CD4-positive, alpha-beta T cell (primary cell): ENCODE data around the gene HOXA3. TPM values are rescaled to one million over a fixed set of nuclear protein-coding genes. Genes with fewer than 3 reads are reported as not detected.

ENCODE experiments used
- ATAC-seq: fragments of 200-7000 bp; cut with Tn5 transposase; one replicate; pipeline ENCODE4 v1.10.0; 2022; ENCODE audit warnings: mild to moderate bottlenecking; ENCODE audit not compliant: poor library complexity
- CTCF ChIA-PET: fragments of 350-600 bp; sonication (Branson Sonifier 250); formaldehyde crosslinking; loops from one replicate; lab custom pipeline; 2021; ENCODE audit warnings: antibody characterized with exemption, inconsistent platforms; lab: Charles Lee
- POLR2A ChIA-PET: fragments of 350-600 bp; sonication (Branson Sonifier 250); formaldehyde crosslinking; loops from one replicate; lab custom pipeline; 2021; ENCODE audit warnings: antibody characterized with exemption, inconsistent platforms; lab: Charles Lee
- DNase-seq, 14 experiments: peaks; one replicate each; pipeline ENCODE4 v3.0.0-alpha.2; 2013 to 2020; ENCODE audit warnings: mixed read lengths in 2 of 14
- H3K27ac ChIP-seq, 2 donors: one replicate each; pipeline versions ENCODE4 v1.5.1 to v1.7.0; 2013; ENCODE audit warnings: low read length in 2 of 2, low read depth in 1 of 2, mild to moderate bottlenecking in 1 of 2
- H3K27me3 ChIP-seq, 2 experiments: 1 replicate in 1 of 2; 2 replicates in 1 of 2; pipeline versions ENCODE4 v1.6.1 to v1.7.0; 2013; ENCODE audit warnings: low read length in 2 of 2, control low read depth in 1 of 2, mild to moderate bottlenecking in 1 of 2, moderate library complexity in 1 of 2; ENCODE audit not compliant: insufficient read depth in 2 of 2, control insufficient read depth in 1 of 2
- H3K36me3 ChIP-seq: one replicate; pipeline ENCODE4 v1.6.1; 2013; ENCODE audit warnings: low read length, control low read depth; ENCODE audit not compliant: insufficient read depth
- H3K4me1 ChIP-seq: one replicate; pipeline ENCODE4 v1.6.1; 2013; ENCODE audit warnings: low read length, control low read depth; ENCODE audit not compliant: insufficient read depth
- H3K4me3 ChIP-seq: one replicate; pipeline ENCODE4 v1.5.1; 2013; ENCODE audit warnings: mild to moderate bottlenecking, low read length, moderate library complexity
- H3K9me3 ChIP-seq, 2 experiments: 1 replicate in 1 of 2; 2 replicates in 1 of 2; pipeline versions ENCODE4 v1.6.1 to v1.7.0; 2013; ENCODE audit warnings: low read length in 2 of 2, mild to moderate bottlenecking in 2 of 2, control low read depth in 1 of 2, moderate library complexity in 1 of 2; ENCODE audit not compliant: control insufficient read depth in 1 of 2, insufficient read depth in 1 of 2
- H3K27ac Mint-ChIP-seq: one replicate; pipeline ENCODE4 v1.8.0; 2020; ENCODE audit warnings: mixed read lengths
- H3K27me3 Mint-ChIP-seq: one replicate; pipeline ENCODE4 v1.8.0; 2021; ENCODE audit warnings: mixed read lengths
- H3K36me3 Mint-ChIP-seq: one replicate; pipeline ENCODE4 v1.8.0; 2021; ENCODE audit warnings: low read depth, mixed read lengths
- H3K4me1 Mint-ChIP-seq: one replicate; pipeline ENCODE4 v1.8.0; 2021; ENCODE audit warnings: low read depth, mixed read lengths
- H3K4me3 Mint-ChIP-seq: one replicate; pipeline ENCODE4 v1.8.0; 2020; ENCODE audit warnings: mild to moderate bottlenecking, mixed read lengths
- H3K9me3 Mint-ChIP-seq: one replicate; pipeline ENCODE4 v1.8.0; 2020; ENCODE audit warnings: mixed read lengths
- CTCF ChIP-seq: fragments of 200-600 bp; IDR thresholded peaks from one replicate; pipeline ENCODE4 v1.8.0; 2022; ENCODE audit warnings: antibody characterized with exemption, mild to moderate bottlenecking
- intact Hi-C, 2 experiments: fragments of 100-400 bp; cut with DNase I in 1 of 2; cut with micrococcal nuclease in 1 of 2; formaldehyde crosslinking; loops; one replicate each; pipeline versions ENCODE4 v1.15.1 to v1.9.0; 2023 to 2025; cut with DNase I, micrococcal nuclease
- total RNA-seq, 174 experiments: library from RNA in 2 of 174; stranded (reverse) in 2 of 174; gene quantifications; one replicate each; pipeline ENCODE4 v1.2.3 and lab custom pipeline; 2021 to 2026

Gene HOXA3
- total RNA-seq, 2 experiments from 2014 or later: not detected

- Mint-ChIP-seq H3K4me3 (no peak overlapping the region), H3K27ac (no peak overlapping the region), H3K9me3 (no peaks in the 10 kb centered on the region), H3K27me3 (peaks cover 27% of the 10 kb centered on the region), H3K4me1 (no peaks in the 10 kb centered on the region), H3K36me3 (no peaks in the 10 kb centered on the region)
- DNase-seq: no peak
- no peak for ATAC-seq
- no peak for TF ChIP-seq CTCF
- intact Hi-C loops: no loop called here
- Histone ChIP-seq H3K27ac (no peak overlapping the region), H3K4me1 (no peaks in the 10 kb centered on the region), H3K27me3 (peaks cover 0 to 5% of the 10 kb centered on the region in 2 experiments), H3K36me3 (no peaks in the 10 kb centered on the region), H3K4me3 (no peak overlapping the region), H3K9me3 (peaks cover 0 to 8% of the 10 kb centered on the region in 2 experiments)
- POLR2A ChIA-PET: no interaction called here
- CTCF ChIA-PET: no interaction called here
These were observed 34.4 kb downstream of the HOXA3 start for GRCh38 chr7:27117887-27118491.

DNA sequence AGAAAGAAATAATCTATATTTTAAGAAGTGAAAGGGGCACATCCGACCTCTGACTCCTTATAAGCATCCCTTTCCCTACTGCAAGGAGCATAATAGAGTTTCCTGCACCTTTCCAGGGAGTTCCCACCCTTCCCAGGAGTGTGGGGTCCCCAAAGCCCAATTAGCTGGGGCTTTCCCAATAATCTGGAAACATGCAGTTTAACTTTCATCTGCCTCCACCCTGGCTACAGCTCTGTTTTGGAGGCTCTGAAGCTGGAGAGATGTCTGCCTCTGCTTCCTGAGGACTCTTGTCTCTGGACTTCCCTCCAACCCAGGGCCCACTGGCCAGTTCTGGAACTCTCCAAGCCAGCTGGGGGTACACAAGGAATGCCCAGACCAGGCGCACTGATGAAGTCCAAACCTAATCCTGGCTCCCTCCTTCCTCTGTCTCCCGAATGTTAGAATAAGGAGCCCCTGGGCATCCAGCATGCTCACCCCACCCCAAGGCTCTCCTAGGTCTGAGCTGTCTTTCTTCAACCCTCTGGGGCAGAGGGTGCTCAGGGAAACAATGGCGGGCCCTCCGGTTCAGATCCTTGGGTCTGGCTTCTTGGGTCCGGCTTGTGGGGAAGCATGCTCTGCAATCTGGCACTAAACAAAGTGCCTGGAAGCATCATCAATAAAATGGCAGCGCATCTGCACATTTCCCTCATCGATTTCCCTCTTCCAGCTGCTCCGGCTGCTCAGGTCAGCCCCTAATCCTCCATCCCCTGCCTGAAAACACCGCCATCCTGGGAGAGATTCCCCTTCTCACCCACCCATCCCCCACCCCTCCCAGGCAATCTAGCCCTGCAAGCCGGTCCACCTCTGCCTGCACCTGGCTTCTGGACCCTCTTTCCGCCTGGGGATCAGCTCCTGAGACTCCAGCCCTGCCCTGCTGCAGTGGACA is 35.2 kb downstream of the HOXA3 start:
- ChIA-PET POLR2A (no interaction called here), CTCF (no interaction called here)
- H3K9me3 Mint-ChIP-seq: no peaks in the 10 kb centered on the region
- no peaks in the 10 kb centered on the region for H3K36me3 ChIP-seq
- no peaks in the 10 kb centered on the region for H3K36me3 Mint-ChIP-seq
- H3K27ac ChIP-seq: no peak overlapping the region
- H3K27me3 ChIP-seq: peaks cover 0 to 5% of the 10 kb centered on the region in 2 experiments
- intact Hi-C loops: no loop called here
- H3K27me3 Mint-ChIP-seq: peaks cover 27% of the 10 kb centered on the region
- H3K4me1 ChIP-seq: no peaks in the 10 kb centered on the region
- no peak overlapping the region for H3K4me3 ChIP-seq
- H3K4me3 Mint-ChIP-seq: no peak overlapping the region
- no peak for TF ChIP-seq CTCF
- ATAC-seq: no peak
- no peak overlapping the region for H3K27ac Mint-ChIP-seq
- no peak for DNase-seq
- no peaks in the 10 kb centered on the region for H3K4me1 Mint-ChIP-seq
- H3K9me3 ChIP-seq: peaks cover 0 to 8% of the 10 kb centered on the region in 2 experiments

- intact Hi-C loops: no loop called here
- ChIA-PET POLR2A (no interaction called here), CTCF (no interaction called here)
- Histone ChIP-seq H3K27me3 (peaks cover 2 to 5% of the 10 kb centered on the region in 2 experiments), H3K4me3 (no peak overlapping the region), H3K27ac (no peak overlapping the region), H3K9me3 (peaks cover 0 to 8% of the 10 kb centered on the region in 2 experiments), H3K36me3 (no peaks in the 10 kb centered on the region), H3K4me1 (no peaks in the 10 kb centered on the region)
- no peaks in the 10 kb centered on the region for H3K4me1 Mint-ChIP-seq
- H3K27ac Mint-ChIP-seq: no peak overlapping the region
- H3K27me3 Mint-ChIP-seq: peaks cover 36% of the 10 kb centered on the region
- H3K36me3 Mint-ChIP-seq: no peaks in the 10 kb centered on the region
- no peaks in the 10 kb centered on the region for H3K9me3 Mint-ChIP-seq
- no peak for ATAC-seq
- TF ChIP-seq CTCF: no peak
- H3K4me3 Mint-ChIP-seq: no peak overlapping the region
- no peak for DNase-seq
These were observed 36.1 kb downstream of the HOXA3 start for GRCh38 chr7:27116031-27116961.
